Neuron (in vitro differentiated cells): ENCODE measurements around the gene USP20.

Experiments used
- H2AFZ ChIP-seq: one replicate; pipeline ENCODE4 v1.6.1; 2013; ENCODE audit warnings: low read depth, mild to moderate bottlenecking, inconsistent platforms, low read length, moderate library complexity
- H3K27me3 ChIP-seq: one replicate; pipeline ENCODE4 v1.6.1; 2013; ENCODE audit warnings: low read length; ENCODE audit not compliant: insufficient read depth
- H3K36me3 ChIP-seq: one replicate; pipeline ENCODE4 v1.6.1; 2013; ENCODE audit warnings: low read length; ENCODE audit not compliant: insufficient read depth
- H3K4me1 ChIP-seq: one replicate; pipeline ENCODE4 v1.6.1; 2013; ENCODE audit warnings: low read length; ENCODE audit not compliant: insufficient read depth
- H3K4me3 ChIP-seq: 2 replicates; pipeline ENCODE4 v1.5.1; 2013; ENCODE audit warnings: mild to moderate bottlenecking, low read length, moderate library complexity
- H3K9me3 ChIP-seq: one replicate; pipeline ENCODE4 v1.6.1; 2013; ENCODE audit warnings: low read length

The USP20 gene

GRCh38 chr9:129919277-129919676 is 84.0 kb downstream of the USP20 start:
- Histone ChIP-seq H2AFZ (no peak overlapping the region), H3K4me1 (no peaks in the 10 kb centered on the region), H3K4me3 (no peak overlapping the region), H3K27me3 (no peaks in the 10 kb centered on the region), H3K9me3 (no peaks in the 10 kb centered on the region), H3K36me3 (peaks cover 14% of the 10 kb centered on the region)

GRCh38 chr9:129919841-129920240 is 84.6 kb downstream of the USP20 start:
- Histone ChIP-seq H3K9me3 (no peaks in the 10 kb centered on the region), H3K4me3 (no peak overlapping the region), H3K27me3 (no peaks in the 10 kb centered on the region), H3K36me3 (peaks cover 18% of the 10 kb centered on the region), H2AFZ (no peak overlapping the region), H3K4me1 (no peaks in the 10 kb centered on the region)

- Histone ChIP-seq H2AFZ (no peak overlapping the region), H3K36me3 (peaks cover 24% of the 10 kb centered on the region), H3K4me3 (no peak overlapping the region), H3K27me3 (no peaks in the 10 kb centered on the region), H3K4me1 (no peaks in the 10 kb centered on the region), H3K9me3 (no peaks in the 10 kb centered on the region)
Observed at GRCh38 chr9:129921905-129922304, 86.6 kb downstream of the USP20 start.

GRCh38 chr9:129923589-129923988 is 88.3 kb downstream of the USP20 start:
- H3K36me3 ChIP-seq, result peaks cover 32% of the 10 kb centered on the region

GRCh38 chr9:129929496-129930125 is 94.4 kb downstream of the USP20 start:
- H2AFZ ChIP-seq, result no peak overlapping the region
- H3K4me1 ChIP-seq, result peaks cover 17% of the 10 kb centered on the region
- peaks cover 18% of the 10 kb centered on the region for H3K36me3 ChIP-seq
- no peaks in the 10 kb centered on the region for H3K27me3 ChIP-seq
- no peaks in the 10 kb centered on the region for H3K9me3 ChIP-seq
- no peak overlapping the region for H3K4me3 ChIP-seq

More at GRCh38 chr9:129923589-129923988, 88.3 kb downstream of the USP20 start:
- Histone ChIP-seq H3K9me3 (no peaks in the 10 kb centered on the region), H2AFZ (no peak overlapping the region), H3K4me1 (no peaks in the 10 kb centered on the region), H3K4me3 (no peak overlapping the region), H3K27me3 (no peaks in the 10 kb centered on the region)

- Histone ChIP-seq H3K36me3 (peaks cover 14% of the 10 kb centered on the region), H3K4me3 (no peak overlapping the region), H3K4me1 (peaks cover 17% of the 10 kb centered on the region), H2AFZ (no peak overlapping the region), H3K9me3 (no peaks in the 10 kb centered on the region), H3K27me3 (no peaks in the 10 kb centered on the region)
Observed at GRCh38 chr9:129930743-129931142, 95.5 kb downstream of the USP20 start.
